Glutamatergic neuron (in vitro differentiated cells): ENCODE data around the gene VPS16. TPM values are rescaled to one million over a fixed set of nuclear protein-coding genes. Genes with fewer than 3 reads are reported as not detected.

Experiments
- DNase-seq: peaks from one replicate; pipeline ENCODE4 v3.0.0; 2022
- H3K27ac Mint-ChIP-seq: one replicate; pipeline ENCODE4 v1.8.0; 2020; ENCODE audit warnings: mild to moderate bottlenecking, mixed read lengths, inconsistent platforms; ENCODE audit not compliant: unreplicated experiment
- H3K27me3 Mint-ChIP-seq: one replicate; pipeline ENCODE4 v1.8.0; 2020; ENCODE audit warnings: mild to moderate bottlenecking, moderate library complexity, mixed read lengths, inconsistent platforms; ENCODE audit not compliant: unreplicated experiment
- H3K36me3 Mint-ChIP-seq: one replicate; pipeline ENCODE4 v1.8.0; 2020; ENCODE audit warnings: mild to moderate bottlenecking, mixed read lengths, inconsistent platforms; ENCODE audit not compliant: unreplicated experiment
- H3K4me1 Mint-ChIP-seq: one replicate; pipeline ENCODE4 v1.8.0; 2020; ENCODE audit warnings: mild to moderate bottlenecking, low read depth, mixed read lengths, inconsistent platforms; ENCODE audit not compliant: unreplicated experiment
- H3K4me3 Mint-ChIP-seq: one replicate; pipeline ENCODE4 v1.8.0; 2020; ENCODE audit warnings: mild to moderate bottlenecking, mixed read lengths, inconsistent platforms; ENCODE audit not compliant: unreplicated experiment
- H3K9me3 Mint-ChIP-seq: one replicate; pipeline ENCODE4 v1.8.0; 2020; ENCODE audit warnings: mild to moderate bottlenecking, moderate library complexity, mixed read lengths, inconsistent platforms; ENCODE audit not compliant: unreplicated experiment
- total RNA-seq: library from RNA; stranded (reverse); fragmentation: NEBNext Ultra II Directional; extraction: Animal tissue kit (Norgen Biotek cat#: 25700); gene quantifications from one replicate; pipeline ENCODE4 v1.2.1, GENCODE V29; 2021; ENCODE audit not compliant: unreplicated experiment
- TF ChIP-seq, protein P1 (sequence below): fragments of 200-600 bp; sonication (generic); IDR thresholded peaks from one replicate; pipeline ENCODE4 v1.5.0; 2021; ENCODE audit not compliant: partially characterized antibody, unreplicated experiment

The VPS16 gene
- total RNA-seq, 1 donor from 2014 or later = 46.3 TPM

- DNase-seq = no peak
- no peaks in the 10 kb centered on the region for H3K27me3 Mint-ChIP-seq
- H3K4me1 Mint-ChIP-seq = no peaks in the 10 kb centered on the region
- peaks cover 4% of the 10 kb centered on the region for H3K9me3 Mint-ChIP-seq
- TF ChIP-seq, protein P1, sequence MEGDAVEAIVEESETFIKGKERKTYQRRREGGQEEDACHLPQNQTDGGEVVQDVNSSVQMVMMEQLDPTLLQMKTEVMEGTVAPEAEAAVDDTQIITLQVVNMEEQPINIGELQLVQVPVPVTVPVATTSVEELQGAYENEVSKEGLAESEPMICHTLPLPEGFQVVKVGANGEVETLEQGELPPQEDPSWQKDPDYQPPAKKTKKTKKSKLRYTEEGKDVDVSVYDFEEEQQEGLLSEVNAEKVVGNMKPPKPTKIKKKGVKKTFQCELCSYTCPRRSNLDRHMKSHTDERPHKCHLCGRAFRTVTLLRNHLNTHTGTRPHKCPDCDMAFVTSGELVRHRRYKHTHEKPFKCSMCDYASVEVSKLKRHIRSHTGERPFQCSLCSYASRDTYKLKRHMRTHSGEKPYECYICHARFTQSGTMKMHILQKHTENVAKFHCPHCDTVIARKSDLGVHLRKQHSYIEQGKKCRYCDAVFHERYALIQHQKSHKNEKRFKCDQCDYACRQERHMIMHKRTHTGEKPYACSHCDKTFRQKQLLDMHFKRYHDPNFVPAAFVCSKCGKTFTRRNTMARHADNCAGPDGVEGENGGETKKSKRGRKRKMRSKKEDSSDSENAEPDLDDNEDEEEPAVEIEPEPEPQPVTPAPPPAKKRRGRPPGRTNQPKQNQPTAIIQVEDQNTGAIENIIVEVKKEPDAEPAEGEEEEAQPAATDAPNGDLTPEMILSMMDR = no peak
- no peak overlapping the region for H3K27ac Mint-ChIP-seq
- no peaks in the 10 kb centered on the region for H3K36me3 Mint-ChIP-seq
- H3K4me3 Mint-ChIP-seq = no peak overlapping the region
These were observed 24.1 kb downstream of the VPS16 start for GRCh38 chr20:2864626-2865025.

- no peak overlapping the region for H3K27ac Mint-ChIP-seq
- H3K9me3 Mint-ChIP-seq = peaks cover 2% of the 10 kb centered on the region
- no peaks in the 10 kb centered on the region for H3K4me1 Mint-ChIP-seq
- no peak for DNase-seq
- TF ChIP-seq, protein P1 = no peak
- H3K4me3 Mint-ChIP-seq = no peak overlapping the region
- H3K27me3 Mint-ChIP-seq = no peaks in the 10 kb centered on the region
- no peaks in the 10 kb centered on the region for H3K36me3 Mint-ChIP-seq
These were observed 24.6 kb downstream of the VPS16 start for GRCh38 chr20:2865101-2865500.

DNA sequence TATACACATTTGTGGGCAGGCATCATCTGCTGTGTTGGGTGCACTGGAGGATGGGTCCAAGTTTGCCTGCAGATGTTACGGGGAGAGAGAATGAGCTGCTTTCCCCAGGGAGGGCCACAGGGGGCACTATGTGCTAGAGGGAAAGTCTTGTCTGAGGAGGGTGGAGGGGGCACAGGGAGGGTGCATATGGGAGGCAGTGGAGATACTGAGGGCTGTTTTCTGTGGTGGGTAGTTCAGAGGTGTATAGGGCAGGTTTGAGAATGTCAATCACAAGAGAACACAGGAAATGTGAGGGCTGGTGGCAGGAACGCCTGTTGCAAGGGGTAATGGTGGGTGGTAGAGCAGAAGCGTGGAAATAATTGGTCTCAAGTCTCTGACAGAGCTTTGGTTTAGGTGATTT, 25.1 kb downstream of the VPS16 start:
- TF ChIP-seq, protein P1 = no peak
- Mint-ChIP-seq H3K4me1 (no peaks in the 10 kb centered on the region), H3K36me3 (no peaks in the 10 kb centered on the region), H3K9me3 (peaks cover 2% of the 10 kb centered on the region), H3K4me3 (no peak overlapping the region), H3K27ac (no peak overlapping the region), H3K27me3 (no peaks in the 10 kb centered on the region)
- DNase-seq = no peak

GRCh38 chr20:2866236-2866635, 25.7 kb downstream of the VPS16 start:
- TF ChIP-seq, protein P1 = no peak
- Mint-ChIP-seq H3K27ac (no peak overlapping the region), H3K27me3 (peaks cover 1% of the 10 kb centered on the region), H3K4me1 (peaks cover 3% of the 10 kb centered on the region), H3K36me3 (no peaks in the 10 kb centered on the region), H3K4me3 (no peak overlapping the region), H3K9me3 (peaks cover 1% of the 10 kb centered on the region)
- DNase-seq = no peak

- Mint-ChIP-seq H3K27ac (no peak overlapping the region), H3K4me3 (no peak overlapping the region), H3K36me3 (no peaks in the 10 kb centered on the region), H3K27me3 (peaks cover 5% of the 10 kb centered on the region), H3K9me3 (no peaks in the 10 kb centered on the region), H3K4me1 (peaks cover 5% of the 10 kb centered on the region)
- TF ChIP-seq, protein P1 = no peak
- no peak for DNase-seq
These were observed 26.7 kb downstream of the VPS16 start for GRCh38 chr20:2867081-2867864.
